ENCODE measurements around the gene TPSB2.
"Not testable (repeated sequence)": the region's sequence is repeated elsewhere in the genome, so short reads cannot be mapped to it uniquely, and the experiment has no call there.

The TPSB2 gene

GRCh38 chr16:1247903-1248537 is 18.0 kb upstream of the TPSB2 start:
- DNase-seq (ENCODE audit: low read depth), result not testable (repeated sequence)

GRCh38 chr16:1245452-1246020 is 15.6 kb upstream of the TPSB2 start:
- no peak for TF ChIP-seq CTCF (IDR thresholded peaks at IDR 0.05; ENCODE audit: control insufficient read depth, extremely low read depth, insufficient read depth)
- no peak overlapping the region for H3K4me3 ChIP-seq (ENCODE audit: low read depth, low read length)
- DNase-seq (ENCODE audit: low read depth), result no peak

More at GRCh38 chr16:1247903-1248537, 18.0 kb upstream of the TPSB2 start:
- H3K4me3 ChIP-seq (ENCODE audit: low read depth, low read length), result not testable (repeated sequence)

- no peak for DNase-seq (ENCODE audit: low read depth)
- H3K4me3 ChIP-seq (ENCODE audit: low read depth, low read length), result no peak overlapping the region
- no peak for TF ChIP-seq CTCF (IDR thresholded peaks at IDR 0.05; ENCODE audit: control insufficient read depth, extremely low read depth, insufficient read depth)
Measured at GRCh38 chr16:1244881-1245280, 14.9 kb upstream of the TPSB2 start.

- not testable (repeated sequence) for H3K4me3 ChIP-seq (ENCODE audit: low read depth, low read length); DNase-seq (ENCODE audit: low read depth)
Measured at GRCh38 chr16:1243907-1244850, 14.2 kb upstream of the TPSB2 start.

DNA sequence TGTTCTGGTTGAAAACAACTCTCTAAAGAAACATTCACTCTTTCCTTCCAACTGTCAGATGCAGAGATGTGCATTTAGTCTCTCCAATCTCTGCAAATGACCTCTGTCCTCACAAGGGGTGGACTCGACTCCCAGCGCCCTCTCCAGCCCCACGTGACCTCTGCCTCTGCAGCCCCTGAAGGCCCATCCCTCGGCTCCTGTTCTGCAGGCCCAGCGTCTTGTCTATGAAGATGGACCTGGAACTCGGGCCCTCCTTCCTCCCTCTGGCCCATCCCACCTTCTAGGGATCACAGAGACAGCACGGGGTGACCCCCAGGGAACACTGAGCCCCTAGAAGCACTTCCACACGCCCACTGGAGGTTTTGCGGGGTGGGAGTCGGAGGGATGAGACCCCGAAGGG is 13.4 kb upstream of the TPSB2 start:
- DNase-seq (ENCODE audit: low read depth); H3K4me3 ChIP-seq (ENCODE audit: low read depth, low read length): not testable (repeated sequence)

DNA sequence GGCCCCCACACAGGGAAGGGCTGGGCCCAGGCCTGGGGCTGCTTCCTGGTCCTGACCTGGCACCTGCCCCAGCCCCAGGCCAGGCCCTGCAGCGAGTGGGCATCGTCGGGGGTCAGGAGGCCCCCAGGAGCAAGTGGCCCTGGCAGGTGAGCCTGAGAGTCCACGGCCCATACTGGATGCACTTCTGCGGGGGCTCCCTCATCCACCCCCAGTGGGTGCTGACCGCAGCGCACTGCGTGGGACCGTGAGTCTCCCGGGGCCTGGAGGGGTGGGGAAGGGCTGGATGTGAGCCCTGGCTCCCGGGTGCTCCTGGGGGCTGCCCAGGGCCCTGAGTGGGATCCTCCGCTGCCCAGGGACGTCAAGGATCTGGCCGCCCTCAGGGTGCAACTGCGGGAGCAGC is 11.1 kb upstream of the TPSB2 start:
- DNase-seq (ENCODE audit: low read depth), result not testable (repeated sequence)

DNA sequence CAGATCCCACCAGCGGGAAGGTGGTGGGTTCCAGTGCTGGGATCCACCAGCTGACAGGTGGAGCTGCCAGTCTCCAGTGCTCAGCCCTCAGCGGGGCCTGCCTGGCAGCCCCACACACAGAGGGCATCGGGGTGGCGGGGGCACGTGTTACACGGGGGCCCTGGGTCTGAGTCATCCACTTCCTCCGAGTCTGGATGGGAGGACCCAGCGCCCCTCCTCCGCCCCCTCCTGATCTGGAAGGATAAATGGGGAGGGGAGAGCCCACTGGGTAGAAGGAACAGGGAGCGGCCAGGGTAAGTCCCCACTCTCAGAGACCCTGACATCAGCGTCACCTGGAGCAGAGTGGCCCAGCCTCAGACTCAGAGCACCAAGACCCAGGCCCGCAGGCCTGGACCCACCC is 10.5 kb upstream of the TPSB2 start, which contains the start of gene TPSAB1:
TSS of gene TPSAB1 (plus strand) at position 270 of the 400 bp plus-strand sequence. CDS start 234 bp downstream, outside the sequence.
- H3K4me3 ChIP-seq (ENCODE audit: low read depth, low read length); DNase-seq (ENCODE audit: low read depth): not testable (repeated sequence)

More for the DNA sequence above, 11.1 kb upstream of the TPSB2 start:
- H3K4me3 ChIP-seq (ENCODE audit: low read depth, low read length), result not testable (repeated sequence)

- H3K4me3 ChIP-seq (ENCODE audit: low read depth, low read length), result not testable (repeated sequence)
Measured at GRCh38 chr16:1239575-1239974, 9.6 kb upstream of the TPSB2 start.

DNA sequence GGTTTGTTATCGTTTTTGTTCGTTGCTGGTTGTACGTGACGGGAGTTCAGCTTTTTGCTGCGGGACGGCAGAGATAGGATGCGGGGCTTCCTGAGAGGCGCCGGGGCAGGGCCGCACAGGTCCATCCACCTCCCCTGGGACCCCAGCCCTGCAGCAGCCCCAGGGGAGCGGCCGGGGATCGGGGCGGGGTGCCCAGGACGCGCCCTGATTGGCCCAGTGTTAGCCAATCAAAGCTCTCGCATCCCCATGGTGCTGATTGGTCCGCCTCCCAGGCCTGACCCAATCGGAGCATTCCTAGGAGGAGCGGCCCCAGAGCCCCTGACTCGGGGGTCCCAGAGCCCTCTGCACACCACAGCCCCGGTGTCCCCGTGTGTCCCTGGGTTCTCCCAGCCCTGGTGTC is 8.9 kb upstream of the TPSB2 start:
- peak overlapping the region; percentile 43 for H3K4me3 ChIP-seq (ENCODE audit: low read depth, low read length)
- not testable (repeated sequence) for DNase-seq (ENCODE audit: low read depth)

More at GRCh38 chr16:1239575-1239974, 9.6 kb upstream of the TPSB2 start:
- DNase-seq (ENCODE audit: low read depth), result not testable (repeated sequence)

DNA sequence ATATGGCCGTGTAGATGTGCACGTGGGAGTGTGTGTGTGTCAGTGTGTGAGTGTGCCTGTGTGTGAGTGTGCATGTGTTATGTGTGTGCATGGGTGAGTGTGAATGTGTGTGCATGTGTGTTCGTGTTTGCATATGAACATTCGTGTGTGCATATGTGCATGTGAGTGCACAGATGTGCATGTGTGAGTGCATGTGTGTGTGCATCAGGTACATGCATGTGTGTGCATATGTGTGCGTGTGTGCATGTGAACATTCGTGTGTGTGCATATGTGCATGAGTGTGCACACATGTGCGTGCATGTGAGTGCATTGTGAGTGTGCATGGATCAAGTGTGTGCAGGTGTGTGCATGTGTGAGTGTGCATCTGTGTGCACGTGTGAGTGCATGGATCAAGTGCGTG is 8.0 kb upstream of the TPSB2 start:
- DNase-seq (ENCODE audit: low read depth), result no peak
- H3K4me3 ChIP-seq (ENCODE audit: low read depth, low read length), result no peak overlapping the region
- TF ChIP-seq CTCF (IDR thresholded peaks at IDR 0.05; ENCODE audit: control insufficient read depth, extremely low read depth, insufficient read depth), result no peak

GRCh38 chr16:1236659-1237058 is 6.7 kb upstream of the TPSB2 start:
- not testable (repeated sequence) for DNase-seq (ENCODE audit: low read depth); H3K4me3 ChIP-seq (ENCODE audit: low read depth, low read length)

- not testable (repeated sequence) for H3K4me3 ChIP-seq (ENCODE audit: low read depth, low read length); DNase-seq (ENCODE audit: low read depth)
Measured at GRCh38 chr16:1232049-1232748, 2.2 kb upstream of the TPSB2 start.

DNA sequence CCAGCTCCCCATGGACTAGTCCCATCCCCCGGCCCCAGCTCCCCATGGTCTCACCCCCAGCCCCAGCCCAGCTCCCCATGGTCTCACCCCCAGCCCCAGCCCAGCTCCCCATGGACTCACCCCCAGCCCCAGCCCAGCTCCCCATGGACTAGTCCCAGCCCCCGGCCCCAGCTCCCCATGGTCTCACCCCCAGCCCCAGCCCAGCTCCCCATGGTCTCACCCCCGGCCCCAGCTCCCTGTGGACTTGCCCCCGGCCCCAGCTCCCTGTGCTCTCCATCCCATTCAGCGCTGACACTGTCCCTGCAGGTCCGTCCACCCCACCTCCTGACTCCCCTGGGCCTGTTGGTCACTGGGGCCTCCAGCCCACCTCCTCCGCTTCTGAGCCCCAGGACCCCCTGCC is 1.3 kb upstream of the TPSB2 start:
- DNase-seq (ENCODE audit: low read depth), result not testable (repeated sequence)

DNA sequence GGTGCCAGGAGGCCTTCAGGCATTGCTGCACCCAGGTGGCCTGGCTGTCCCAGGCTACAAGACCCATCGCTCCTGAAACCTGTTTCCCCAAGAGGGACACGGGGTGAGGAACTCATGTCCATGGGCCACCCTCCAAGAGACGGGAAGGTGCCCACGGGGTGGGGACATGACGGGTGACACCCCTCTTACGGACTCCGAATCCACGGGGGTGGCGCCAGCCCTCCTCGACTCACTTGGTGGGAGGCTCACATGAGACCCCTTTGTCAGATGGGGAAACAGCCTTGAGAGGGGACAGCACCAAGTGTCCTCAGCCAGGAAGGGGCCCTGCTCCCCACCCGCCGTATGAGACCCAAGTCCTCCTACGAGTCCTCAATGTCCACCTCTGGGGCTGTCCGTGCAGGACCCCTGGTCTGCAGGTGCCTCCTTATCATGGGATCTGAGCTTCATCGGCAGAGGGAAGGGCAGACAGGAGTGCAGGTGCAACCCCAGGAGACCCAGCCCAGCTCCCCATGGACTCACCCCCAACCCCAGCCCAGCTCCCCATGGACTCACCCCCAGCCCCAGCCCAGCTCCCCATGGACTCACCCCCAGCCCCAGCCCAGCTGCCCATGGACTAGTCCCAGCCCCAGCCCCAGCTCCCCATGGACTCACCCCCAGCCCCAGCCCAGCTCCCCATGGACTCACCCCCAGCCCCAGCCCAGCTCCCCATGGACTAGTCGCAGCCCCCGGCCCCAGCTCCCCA is 658 bp upstream of the TPSB2 start:
- not testable (repeated sequence) for DNase-seq (ENCODE audit: low read depth); H3K4me3 ChIP-seq (ENCODE audit: low read depth, low read length)

More for the DNA sequence above, 1.3 kb upstream of the TPSB2 start:
- not testable (repeated sequence) for H3K4me3 ChIP-seq (ENCODE audit: low read depth, low read length)
